ENCODE measurements around the gene THUMPD3.

THUMPD3 gene

DNA sequence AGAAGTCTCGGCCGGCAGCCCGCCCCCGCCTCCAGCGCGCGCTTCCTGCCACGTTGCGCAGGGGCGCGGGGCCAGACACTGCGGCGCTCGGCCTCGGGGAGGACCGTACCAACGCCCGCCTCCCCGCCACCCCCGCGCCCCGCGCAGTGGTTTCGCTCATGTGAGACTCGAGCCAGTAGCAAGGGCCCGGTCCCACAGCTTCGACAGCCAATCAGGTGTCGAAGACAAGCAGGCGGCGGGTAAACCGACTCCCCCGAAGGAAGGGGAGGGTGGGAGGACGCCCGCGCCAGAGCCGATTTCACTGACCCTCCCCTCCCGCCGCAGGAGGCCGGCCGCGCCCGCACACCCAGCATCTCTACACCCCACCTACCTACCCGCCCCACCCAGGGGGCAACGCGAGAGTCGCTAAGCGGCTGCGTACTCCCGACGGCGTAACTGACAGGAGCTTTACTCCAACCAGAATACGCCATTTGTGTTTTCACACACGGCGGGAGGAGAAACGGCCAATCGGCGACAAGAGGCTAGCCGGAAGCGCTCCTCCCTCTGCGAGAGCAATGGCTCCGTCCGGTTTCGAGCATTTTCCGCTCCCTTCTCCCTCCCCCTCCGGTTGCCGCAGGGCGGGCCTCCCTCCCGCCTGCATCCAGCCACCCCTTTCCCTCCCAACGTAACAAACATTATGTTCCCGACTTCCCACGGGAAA lies 33.9 kb downstream of the THUMPD3 start:
- peak; percentile 97 to 98 for DNase-seq (ENCODE audit: low read depth in 2 of 2, low spot score in 1 of 2)

GRCh38 chr3:9397332-9397905 lies 34.6 kb downstream of the THUMPD3 start, which contains the start of gene SETD5:
TSS of gene SETD5 (plus strand) at chr3:9397615. CDS start at chr3:9428939, 31,324 bp downstream.
- DNase-seq (ENCODE audit: low read depth in 2 of 2, low spot score in 1 of 2) = peak; percentile 99

DNA sequence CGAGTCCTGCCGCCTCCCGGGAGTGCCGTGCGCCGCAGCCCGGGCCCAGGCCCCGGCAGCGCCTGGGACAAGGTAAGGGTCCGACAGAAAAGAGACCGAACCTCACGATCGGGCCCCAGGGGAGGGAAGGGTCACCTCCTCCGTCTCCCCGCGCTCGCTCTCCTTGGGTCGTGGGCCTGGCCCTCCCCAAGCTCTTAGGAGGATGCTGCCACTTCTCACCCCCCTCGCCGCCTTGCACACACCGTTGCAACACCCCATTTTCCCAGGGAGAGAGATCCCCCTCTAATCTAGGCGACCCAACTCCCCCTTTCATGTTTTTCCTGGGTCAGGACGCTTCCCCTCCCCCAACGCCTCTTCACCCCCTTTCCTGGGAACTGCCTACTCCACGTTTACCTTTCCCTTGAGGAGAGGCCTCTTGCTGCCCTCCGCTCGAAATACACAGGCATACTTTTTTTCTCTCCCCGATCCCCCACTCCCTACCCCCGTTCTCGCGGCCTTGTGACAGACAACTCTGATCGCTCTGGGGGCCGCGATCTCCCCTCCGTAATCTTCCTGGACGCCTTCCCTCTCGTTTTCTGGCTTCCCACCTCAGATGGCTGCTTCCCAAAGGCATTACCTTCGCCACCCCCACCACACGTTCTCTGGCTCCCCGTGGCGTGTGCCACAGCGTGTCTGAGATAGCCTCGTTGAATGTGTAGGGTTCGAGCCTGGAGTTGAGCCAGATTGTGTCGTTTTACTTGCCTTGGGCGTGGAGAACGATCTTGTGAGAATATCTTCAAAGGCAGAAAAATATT lies 35.2 kb downstream of the THUMPD3 start:
- peak in 1 of 2 donors; percentile 7 for DNase-seq (ENCODE audit: low read depth in 2 of 2, low spot score in 1 of 2)

- DNase-seq (ENCODE audit: low read depth in 2 of 2, low spot score in 1 of 2) = no peak
Observed at GRCh38 chr3:9398700-9399336, 36.0 kb downstream of the THUMPD3 start.

DNA sequence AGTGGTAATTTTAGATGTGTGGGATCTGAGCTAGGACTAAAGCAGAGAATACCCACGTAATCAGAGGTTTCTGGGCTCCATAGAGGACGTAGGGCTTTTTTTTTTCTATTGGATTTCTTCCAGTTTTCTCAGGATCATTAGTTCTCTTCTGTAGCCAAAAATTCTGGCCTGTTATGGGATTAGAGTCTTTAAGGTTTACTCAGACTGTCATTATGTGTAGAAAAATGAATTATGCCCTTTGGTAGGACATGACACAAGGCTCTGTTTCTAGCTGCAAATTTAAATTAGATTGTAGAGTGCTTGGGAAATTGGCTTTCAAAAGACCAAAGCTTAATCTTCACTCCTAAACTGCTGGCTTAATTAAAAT lies 36.5 kb downstream of the THUMPD3 start:
- DNase-seq (ENCODE audit: low read depth in 2 of 2, low spot score in 1 of 2) = no peak

DNA sequence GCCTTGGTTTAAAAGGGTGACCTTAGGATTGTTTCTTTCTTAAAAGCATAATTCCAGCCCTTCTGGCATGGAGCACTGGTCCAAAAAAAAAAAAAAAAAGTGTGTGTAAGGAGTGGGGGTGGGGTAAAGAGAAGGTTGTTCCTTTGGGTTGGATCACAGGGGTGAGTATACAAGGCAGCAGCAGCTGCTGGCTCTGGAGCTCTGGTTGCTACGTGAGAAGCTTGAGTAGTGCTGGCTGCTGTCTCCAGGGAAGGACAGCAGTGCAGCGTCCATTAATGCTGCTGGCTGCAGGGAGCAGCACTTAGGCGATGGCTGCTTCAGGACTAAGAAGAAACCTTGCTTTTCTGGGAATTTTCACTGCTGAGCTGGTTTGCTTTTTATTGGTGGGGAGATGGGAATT lies 36.9 kb downstream of the THUMPD3 start:
- DNase-seq (ENCODE audit: low read depth in 2 of 2, low spot score in 1 of 2) = no peak

DNA sequence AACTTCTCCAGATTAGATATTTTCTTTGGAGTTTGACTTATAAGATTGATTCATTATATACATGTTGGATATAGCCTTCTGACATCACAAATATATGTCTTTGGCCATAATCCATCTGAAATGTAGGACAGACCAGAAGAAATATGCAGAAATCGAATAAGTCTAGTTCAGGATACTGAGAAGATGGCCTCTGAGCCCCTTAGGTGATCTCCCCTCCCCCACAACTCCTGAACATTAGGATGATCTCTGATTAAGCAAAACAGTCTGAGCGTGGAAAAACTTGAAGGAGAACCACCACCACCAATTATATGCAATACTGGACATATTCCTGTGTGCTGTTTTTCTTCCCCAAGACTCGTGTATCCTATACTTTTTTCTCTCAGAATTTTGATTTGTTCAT lies 37.8 kb downstream of the THUMPD3 start:
- no peak for DNase-seq (ENCODE audit: low read depth in 2 of 2, low spot score in 1 of 2)

DNA sequence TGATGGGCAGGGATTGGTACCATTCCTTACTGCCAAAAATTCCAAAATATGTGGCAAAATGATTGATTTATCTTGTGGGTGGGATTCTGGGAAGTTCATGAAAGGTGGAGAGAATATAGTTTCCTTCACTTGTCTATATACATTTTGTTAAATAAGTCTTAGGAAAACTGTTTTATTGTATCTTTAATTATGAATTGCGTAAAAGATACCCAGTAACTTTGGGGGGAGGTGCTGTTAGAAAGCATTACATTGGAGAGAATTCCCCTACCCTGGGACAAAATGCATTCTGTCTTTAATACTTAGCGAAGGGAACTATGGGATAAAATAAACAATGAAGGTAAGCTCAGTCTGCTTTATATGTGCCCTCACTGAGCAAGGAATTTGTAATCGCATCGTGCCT lies 39.1 kb downstream of the THUMPD3 start:
- DNase-seq (ENCODE audit: low read depth in 2 of 2, low spot score in 1 of 2) = no peak

- no peak for DNase-seq (ENCODE audit: low read depth in 2 of 2, low spot score in 1 of 2)
Observed at GRCh38 chr3:9402410-9403228, 39.8 kb downstream of the THUMPD3 start.

DNA sequence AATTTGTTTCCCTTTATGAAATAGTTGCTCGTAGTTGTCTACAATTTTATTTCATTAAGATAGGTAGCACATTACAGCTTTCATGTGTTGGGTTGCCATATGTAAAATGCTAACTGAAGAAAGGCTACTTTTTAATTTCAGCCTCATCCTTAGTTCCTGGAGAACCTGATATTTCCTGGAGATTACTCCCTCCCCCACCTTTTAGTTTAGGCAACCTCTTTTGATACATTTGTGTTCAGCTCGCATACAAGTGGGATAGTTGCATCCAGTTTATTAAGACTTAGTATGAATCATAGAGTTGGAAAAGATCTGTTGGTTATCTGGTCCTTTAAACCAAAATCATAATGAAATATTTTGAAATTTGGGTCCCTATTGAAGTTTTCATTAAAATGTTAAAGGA lies 40.6 kb downstream of the THUMPD3 start:
- no peak for DNase-seq (ENCODE audit: low read depth in 2 of 2, low spot score in 1 of 2)

DNA sequence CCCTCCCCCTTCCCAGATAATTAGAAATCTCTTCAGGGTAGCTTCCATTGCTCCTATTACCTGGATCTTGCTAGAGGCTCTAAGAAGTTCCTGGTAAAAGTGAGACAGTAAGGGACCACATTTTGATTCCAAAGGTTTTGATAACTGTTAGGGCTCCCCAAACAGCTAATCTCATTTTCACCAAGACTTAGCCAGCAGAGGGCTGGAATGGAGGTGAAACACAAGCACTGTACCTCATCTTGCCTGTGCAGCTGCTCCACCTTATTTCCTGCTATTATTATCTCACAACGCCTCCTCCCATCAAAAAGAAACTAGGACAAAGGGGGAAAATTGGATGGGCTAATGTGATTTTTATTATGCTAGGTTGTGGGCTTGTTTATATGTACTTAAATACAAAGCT lies 41.8 kb downstream of the THUMPD3 start:
- DNase-seq (ENCODE audit: low read depth in 2 of 2, low spot score in 1 of 2) = no peak

GRCh38 chr3:9405756-9406155 lies 42.9 kb downstream of the THUMPD3 start:
- DNase-seq (ENCODE audit: low read depth in 2 of 2, low spot score in 1 of 2) = no peak

- no peak for DNase-seq (ENCODE audit: low read depth in 2 of 2, low spot score in 1 of 2)
Observed at GRCh38 chr3:9406856-9407626, 44.2 kb downstream of the THUMPD3 start.

GRCh38 chr3:9408061-9408460 lies 45.2 kb downstream of the THUMPD3 start:
- no peak for DNase-seq (ENCODE audit: low read depth in 2 of 2, low spot score in 1 of 2)

- no peak for DNase-seq (ENCODE audit: low read depth in 2 of 2, low spot score in 1 of 2)
Observed at GRCh38 chr3:9408546-9408945, 45.7 kb downstream of the THUMPD3 start.

DNA sequence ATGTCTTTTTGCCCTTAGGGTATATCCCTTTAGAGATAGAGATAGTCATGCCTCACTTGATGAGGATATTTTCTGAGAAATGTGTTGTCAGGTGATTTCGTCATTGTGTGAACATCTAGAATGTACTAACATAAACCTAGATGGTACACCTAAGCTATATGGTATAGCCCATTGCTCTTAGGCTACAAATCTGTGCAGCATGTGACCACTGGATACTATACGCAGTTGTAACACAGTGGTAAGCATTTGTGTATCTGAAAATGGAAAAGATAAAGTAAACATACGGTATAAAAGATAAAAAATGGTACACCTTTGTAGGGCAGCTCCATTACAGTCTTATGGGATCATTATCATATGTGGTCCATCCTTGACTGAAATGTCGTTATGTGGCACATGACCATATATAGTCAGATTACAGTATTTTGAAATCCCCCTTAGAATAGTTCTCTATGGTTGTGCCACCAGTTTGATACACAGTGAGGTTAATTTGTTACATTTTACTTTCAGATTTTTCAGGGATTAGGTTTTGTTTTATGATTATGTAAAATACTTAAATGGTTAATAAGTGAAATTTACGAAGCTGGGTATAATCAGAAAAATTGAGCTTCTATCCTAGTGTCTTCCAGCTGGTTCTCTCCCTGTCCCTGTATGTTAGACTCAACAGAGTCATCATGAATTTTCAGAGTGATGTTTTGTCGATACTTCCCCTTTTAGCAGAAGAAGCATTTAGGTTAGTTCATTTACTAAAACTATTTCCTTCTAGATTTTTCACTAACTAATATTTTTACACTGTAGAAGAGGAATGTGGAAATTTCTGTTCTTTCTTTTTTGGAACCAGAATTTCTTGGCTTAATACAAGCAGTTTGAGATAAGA lies 47.4 kb downstream of the THUMPD3 start:
- DNase-seq (ENCODE audit: low read depth in 2 of 2, low spot score in 1 of 2) = no peak

- DNase-seq (ENCODE audit: low read depth in 2 of 2, low spot score in 1 of 2) = no peak
Observed at GRCh38 chr3:9411302-9411701, 48.4 kb downstream of the THUMPD3 start.

GRCh38 chr3:9412293-9412692 lies 49.4 kb downstream of the THUMPD3 start:
- no peak for DNase-seq (ENCODE audit: low read depth in 2 of 2, low spot score in 1 of 2)

DNA sequence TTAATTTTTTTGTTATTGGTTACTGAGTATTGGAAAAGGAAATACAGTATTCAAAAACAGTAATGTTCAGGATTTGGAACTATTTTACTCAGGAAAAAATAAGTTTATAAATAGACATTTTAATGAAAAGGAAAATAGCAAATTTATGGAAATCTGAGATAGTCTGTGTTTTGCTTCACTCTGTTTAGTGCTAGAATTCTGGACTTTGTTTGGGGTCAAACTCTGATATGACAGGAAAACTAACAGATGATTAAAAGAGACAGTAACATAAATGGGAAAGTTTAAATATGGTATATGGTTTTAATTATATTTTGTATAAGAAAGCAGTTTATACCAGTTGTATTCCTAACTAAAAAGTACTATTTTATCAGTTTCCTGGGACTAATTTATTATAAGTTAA lies 52.0 kb downstream of the THUMPD3 start:
- no peak for DNase-seq (ENCODE audit: low read depth in 2 of 2, low spot score in 1 of 2)

Data from stimulated activated CD8-positive, alpha-beta memory T cell treated with anti-CD3 and anti-CD28 coated beads, Interleukin-4, amount 100 ng/mL, for 1 hour (primary cell).